SK-N-SH treated with all-trans-retinoic acid at 6 μM for 48 hours (cell line): Measurements from ENCODE around the gene NCKAP5.
A peak's percentile ranks its signal among the peaks of the same experiment; 100 is the strongest.

Experiments used
- ATAC-seq: fragments of 200-7000 bp; cut with Tn5 transposase; 3 replicates; pipeline ENCODE4 v1.9.1; 2020; ENCODE audit warnings: mild to moderate bottlenecking, moderate library complexity
- ARNTL ChIP-seq: fragments of 450-650 bp; formaldehyde crosslinking; IDR thresholded peaks from 2 replicates; pipeline ENCODE4 v1.5.0; 2020; ENCODE audit warnings: low read depth, mild to moderate bottlenecking, moderate library complexity, borderline replicate concordance
- BACH2 ChIP-seq: fragments of 250-450 bp; sonication (Bioruptor Pico); IDR thresholded peaks from 2 replicates; pipeline ENCODE4 v1.9.0; 2021; ENCODE audit warnings: mild to moderate bottlenecking, borderline replicate concordance
- CSDC2 ChIP-seq: fragments of 250-450 bp; sonication (Bioruptor Pico); IDR thresholded peaks from 2 replicates; pipeline ENCODE4 v1.5.0; 2020; ENCODE audit warnings: mild to moderate bottlenecking, moderate library complexity
- ESRRG ChIP-seq: fragments of 250-450 bp; sonication (Bioruptor Pico); IDR thresholded peaks from 2 replicates; pipeline ENCODE4 v1.6.1; 2021; ENCODE audit warnings: mild to moderate bottlenecking
- GLIS3 ChIP-seq: fragments of 250-450 bp; sonication (Bioruptor Pico); IDR thresholded peaks from 2 replicates; pipeline ENCODE4 v1.5.0; 2020; ENCODE audit warnings: mild to moderate bottlenecking, moderate library complexity
- ISL1 ChIP-seq: fragments of 250-450 bp; sonication (Bioruptor Pico); IDR thresholded peaks from 2 replicates; pipeline ENCODE4 v2.1.2; 2022; ENCODE audit warnings: mild to moderate bottlenecking, moderate library complexity
- OSR1 ChIP-seq: fragments of 250-450 bp; sonication (Bioruptor Pico); IDR thresholded peaks from 2 replicates; pipeline ENCODE4 v1.8.0; 2022; ENCODE audit warnings: moderate library complexity, mild to moderate bottlenecking, inconsistent platforms
- PATZ1 ChIP-seq: fragments of 250-450 bp; sonication (Bioruptor Pico); IDR thresholded peaks from 2 replicates; pipeline ENCODE4 v1.8.0; 2020; ENCODE audit warnings: mild to moderate bottlenecking, moderate library complexity, borderline replicate concordance
- POU6F1 ChIP-seq: fragments of 250-450 bp; sonication (Bioruptor Pico); IDR thresholded peaks from 2 replicates; pipeline ENCODE4 v1.8.0; 2021; ENCODE audit warnings: low read depth, mild to moderate bottlenecking, moderate library complexity, borderline replicate concordance
- PPARA ChIP-seq: fragments of 250-450 bp; sonication (Bioruptor Pico); IDR thresholded peaks from 2 replicates; pipeline ENCODE4 v1.5.0; 2020; ENCODE audit warnings: mild to moderate bottlenecking, borderline replicate concordance
- RARB ChIP-seq: fragments of 250-450 bp; sonication (Bioruptor Pico); IDR thresholded peaks from 2 replicates; pipeline ENCODE4 v1.8.0; 2021; ENCODE audit warnings: mild to moderate bottlenecking, moderate library complexity
- SNAI2 ChIP-seq: fragments of 250-450 bp; sonication (Bioruptor Pico); IDR thresholded peaks from 2 replicates; pipeline ENCODE4 v1.5.0; 2020; ENCODE audit warnings: mild to moderate bottlenecking, moderate library complexity
- TCF4 ChIP-seq: fragments of 250-450 bp; sonication (Bioruptor Pico); IDR thresholded peaks from 2 replicates; pipeline ENCODE4 v1.8.0; 2021; ENCODE audit warnings: mild to moderate bottlenecking, moderate library complexity, borderline replicate concordance
- TOX ChIP-seq: fragments of 250-450 bp; sonication (Bioruptor Pico); IDR thresholded peaks from 2 replicates; pipeline ENCODE4 v1.8.0; 2021; ENCODE audit warnings: mild to moderate bottlenecking, moderate library complexity, borderline replicate concordance
- TSHZ2 ChIP-seq: fragments of 250-450 bp; sonication (Bioruptor Pico); IDR thresholded peaks from 2 replicates; pipeline ENCODE4 v1.5.0; 2020; ENCODE audit warnings: mild to moderate bottlenecking, moderate library complexity
- ZC3H10 ChIP-seq: fragments of 250-450 bp; sonication (Bioruptor Pico); IDR thresholded peaks from 2 replicates; pipeline ENCODE4 v1.5.1; 2021; ENCODE audit warnings: mild to moderate bottlenecking, moderate library complexity
- ZFP3 ChIP-seq: fragments of 250-450 bp; sonication (Bioruptor Pico); IDR thresholded peaks from 2 replicates; pipeline ENCODE4 v1.5.0; 2020; ENCODE audit warnings: mild to moderate bottlenecking, moderate library complexity
- ZFP30 ChIP-seq: fragments of 450-650 bp; formaldehyde crosslinking; IDR thresholded peaks from 2 replicates; pipeline ENCODE4 v1.5.0; 2022; ENCODE audit warnings: mild to moderate bottlenecking, moderate library complexity
- ZNF565 ChIP-seq: fragments of 450-650 bp; formaldehyde crosslinking; conservative IDR thresholded peaks from 2 replicates; pipeline ENCODE4 v1.5.0; 2020; ENCODE audit warnings: low read depth, mild to moderate bottlenecking, moderate library complexity
- ZNF70 ChIP-seq: fragments of 450-650 bp; formaldehyde crosslinking; IDR thresholded peaks from 2 replicates; pipeline ENCODE4 v1.5.0; 2020; ENCODE audit warnings: mild to moderate bottlenecking, moderate library complexity

NCKAP5 gene

GRCh38 chr2:133200684-133201421 lies 367.4 kb downstream of the NCKAP5 start:
- TF ChIP-seq CSDC2: no peak
- peak; percentile 57 for TF ChIP-seq ISL1 (CRISPR knock-in tag)
- peak; percentile 95 for ATAC-seq

- ATAC-seq: no peak
- TF ChIP-seq ZFP30 (CRISPR knock-in tag) (no peak), ZNF565 (CRISPR knock-in tag) (no peak), SNAI2 (CRISPR knock-in tag) (no peak)
Measured at GRCh38 chr2:133198678-133199077, 369.6 kb downstream of the NCKAP5 start.

- no peak for TF ChIP-seq ZC3H10 (CRISPR knock-in tag)
- TF ChIP-seq ISL1 (CRISPR knock-in tag): no peak
- TF ChIP-seq TOX: no peak
- TF ChIP-seq PATZ1 (CRISPR knock-in tag): no peak
- TF ChIP-seq ZFP3 (CRISPR knock-in tag): no peak
- no peak for TF ChIP-seq RARB
- no peak for TF ChIP-seq SNAI2 (CRISPR knock-in tag)
- no peak for TF ChIP-seq POU6F1 (CRISPR knock-in tag)
- TF ChIP-seq ARNTL (CRISPR knock-in tag): no peak
- no peak for TF ChIP-seq GLIS3
- TF ChIP-seq ESRRG: no peak
- no peak for TF ChIP-seq ZFP30 (CRISPR knock-in tag)
- no peak for TF ChIP-seq ZNF565 (CRISPR knock-in tag)
- TF ChIP-seq ZNF70: no peak
- TF ChIP-seq TSHZ2: no peak
- TF ChIP-seq OSR1: no peak
- no peak for ATAC-seq
Measured at GRCh38 chr2:133197156-133197555, 371.1 kb downstream of the NCKAP5 start.

DNA sequence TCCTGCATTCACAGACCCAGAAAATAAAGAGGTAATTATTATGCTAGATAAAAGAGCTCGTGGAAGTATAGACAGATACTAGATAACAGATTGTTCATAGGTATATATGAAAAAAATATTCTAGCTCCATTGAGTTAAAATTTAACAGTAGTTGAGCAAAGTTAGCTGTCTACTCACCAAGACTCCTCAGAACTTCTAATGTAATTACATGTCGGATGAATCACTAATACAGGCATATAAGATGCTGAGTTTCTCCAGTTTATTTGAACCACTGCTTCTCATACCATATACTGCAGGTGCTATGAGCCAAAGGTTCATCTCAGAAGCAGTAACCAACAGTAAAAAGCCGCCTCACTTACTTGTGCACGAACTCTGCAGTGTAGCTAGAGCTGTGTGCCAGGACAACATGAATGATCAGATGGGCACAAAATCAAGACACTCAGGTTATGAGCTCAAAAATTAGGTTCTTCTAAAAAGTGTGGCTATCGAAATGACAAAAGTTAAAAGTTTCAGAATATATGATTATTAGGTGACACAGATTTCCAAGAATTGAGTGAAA lies 373.4 kb downstream of the NCKAP5 start:
- no peak for ATAC-seq
- TF ChIP-seq POU6F1 (CRISPR knock-in tag) (no peak), ZC3H10 (CRISPR knock-in tag) (no peak), TOX (no peak), ZFP3 (CRISPR knock-in tag) (no peak), BACH2 (CRISPR knock-in tag) (no peak), ARNTL (CRISPR knock-in tag) (no peak), ZNF565 (CRISPR knock-in tag) (no peak), TCF4 (no peak), ESRRG (no peak), RARB (no peak), OSR1 (no peak), ZFP30 (CRISPR knock-in tag) (no peak), PPARA (CRISPR knock-in tag) (no peak), CSDC2 (no peak)
